GM08714 (cell line): ENCODE measurements around the gene ZEB2.

ENCODE experiments used
- H3K4me3 ChIP-seq: fragments of 200-500 bp; sonication (Bioruptor generic); 2 replicates; pipeline ENCODE4 v1.5.1; 2014; ENCODE audit warnings: mild to moderate bottlenecking, low read length, inconsistent platforms
- ZNF274 ChIP-seq: IDR thresholded peaks from 2 replicates; pipeline ENCODE4 v1.6.1; 2012; ENCODE audit warnings: mild to moderate bottlenecking, low read depth, low read length

Gene ZEB2

GRCh38 chr2:144501627-144502026, 18.3 kb downstream of the ZEB2 start:
- TF ChIP-seq ZNF274, result no peak
- no peak overlapping the region for H3K4me3 ChIP-seq

GRCh38 chr2:144501118-144501517, 18.8 kb downstream of the ZEB2 start:
- TF ChIP-seq ZNF274, result no peak
- no peak overlapping the region for H3K4me3 ChIP-seq

GRCh38 chr2:144500563-144500962, 19.4 kb downstream of the ZEB2 start:
- H3K4me3 ChIP-seq, result no peak overlapping the region
- no peak for TF ChIP-seq ZNF274

- no peak overlapping the region for H3K4me3 ChIP-seq
- TF ChIP-seq ZNF274, result no peak
Measured at GRCh38 chr2:144498277-144498676, 21.6 kb downstream of the ZEB2 start.

GRCh38 chr2:144496977-144497598, 22.8 kb downstream of the ZEB2 start:
- TF ChIP-seq ZNF274, result no peak
- H3K4me3 ChIP-seq, result no peak overlapping the region

- no peak overlapping the region for H3K4me3 ChIP-seq
- TF ChIP-seq ZNF274, result no peak
Measured at GRCh38 chr2:144496092-144496976, 23.6 kb downstream of the ZEB2 start.

- TF ChIP-seq ZNF274, result no peak
- H3K4me3 ChIP-seq, result no peak overlapping the region
Measured at GRCh38 chr2:144495227-144496091, 24.5 kb downstream of the ZEB2 start.

- no peak for TF ChIP-seq ZNF274
Measured at GRCh38 chr2:144493027-144493809, 26.7 kb downstream of the ZEB2 start.

GRCh38 chr2:144490857-144491256, 29.1 kb downstream of the ZEB2 start:
- H3K4me3 ChIP-seq, result no peak overlapping the region
- TF ChIP-seq ZNF274, result no peak

More at GRCh38 chr2:144493027-144493809, 26.7 kb downstream of the ZEB2 start:
- H3K4me3 ChIP-seq, result no peak overlapping the region

- no peak for TF ChIP-seq ZNF274
- H3K4me3 ChIP-seq, result no peak overlapping the region
Measured at GRCh38 chr2:144490017-144490416, 29.9 kb downstream of the ZEB2 start.

- no peak overlapping the region for H3K4me3 ChIP-seq
- TF ChIP-seq ZNF274, result no peak
Measured at GRCh38 chr2:144489315-144489916, 30.5 kb downstream of the ZEB2 start.

- H3K4me3 ChIP-seq, result no peak overlapping the region
- TF ChIP-seq ZNF274, result no peak
Measured at GRCh38 chr2:144484201-144484948, 35.5 kb downstream of the ZEB2 start.

- no peak for TF ChIP-seq ZNF274
- no peak overlapping the region for H3K4me3 ChIP-seq
Measured at GRCh38 chr2:144481666-144482065, 38.3 kb downstream of the ZEB2 start.

- no peak overlapping the region for H3K4me3 ChIP-seq
- no peak for TF ChIP-seq ZNF274
Measured at GRCh38 chr2:144481109-144481508, 38.8 kb downstream of the ZEB2 start.
